WI38 (cell line): ENCODE data around the gene RELL1.

Source experiments
- H3K4me3 ChIP-seq: 2 replicates; pipeline ENCODE4 v1.5.1; 2011; ENCODE audit warnings: low read depth, mild to moderate bottlenecking, control low read depth, low read length
- CTCF ChIP-seq: IDR thresholded peaks from 2 replicates; pipeline ENCODE4 v1.5.1; 2012; ENCODE audit warnings: low read depth, mild to moderate bottlenecking, control low read depth, low read length

The RELL1 gene

GRCh38 chr4:37684154-37684553 lies 2.0 kb downstream of the RELL1 start:
- TF ChIP-seq CTCF, result no peak
- H3K4me3 ChIP-seq, result no peak overlapping the region

GRCh38 chr4:37682701-37683401 lies 3.3 kb downstream of the RELL1 start:
- no peak for TF ChIP-seq CTCF
- H3K4me3 ChIP-seq, result no peak overlapping the region

DNA sequence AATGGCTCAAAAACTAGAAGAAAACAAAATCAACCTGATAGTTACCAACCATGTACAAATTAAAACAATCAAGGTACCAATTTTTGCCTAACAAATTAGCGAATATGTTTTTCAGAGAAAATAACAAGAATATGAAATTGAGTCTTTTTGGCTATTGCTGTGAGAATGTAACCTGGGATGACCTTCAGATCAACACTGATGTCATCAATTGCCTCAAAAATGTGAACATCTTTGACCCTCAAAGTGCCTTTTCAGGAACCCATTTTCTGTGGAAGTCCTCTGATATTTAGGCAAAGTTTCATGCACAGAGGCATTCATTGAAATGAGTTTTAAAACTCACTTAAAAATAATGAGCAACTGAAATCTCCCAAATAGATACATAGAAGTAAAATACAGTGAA lies 6.1 kb downstream of the RELL1 start:
- H3K4me3 ChIP-seq, result no peak overlapping the region
- TF ChIP-seq CTCF, result no peak

GRCh38 chr4:37679301-37679700 lies 6.9 kb downstream of the RELL1 start:
- TF ChIP-seq CTCF, result no peak
- H3K4me3 ChIP-seq, result no peak overlapping the region

GRCh38 chr4:37678624-37679023 lies 7.6 kb downstream of the RELL1 start:
- no peak overlapping the region for H3K4me3 ChIP-seq
- TF ChIP-seq CTCF, result no peak

DNA sequence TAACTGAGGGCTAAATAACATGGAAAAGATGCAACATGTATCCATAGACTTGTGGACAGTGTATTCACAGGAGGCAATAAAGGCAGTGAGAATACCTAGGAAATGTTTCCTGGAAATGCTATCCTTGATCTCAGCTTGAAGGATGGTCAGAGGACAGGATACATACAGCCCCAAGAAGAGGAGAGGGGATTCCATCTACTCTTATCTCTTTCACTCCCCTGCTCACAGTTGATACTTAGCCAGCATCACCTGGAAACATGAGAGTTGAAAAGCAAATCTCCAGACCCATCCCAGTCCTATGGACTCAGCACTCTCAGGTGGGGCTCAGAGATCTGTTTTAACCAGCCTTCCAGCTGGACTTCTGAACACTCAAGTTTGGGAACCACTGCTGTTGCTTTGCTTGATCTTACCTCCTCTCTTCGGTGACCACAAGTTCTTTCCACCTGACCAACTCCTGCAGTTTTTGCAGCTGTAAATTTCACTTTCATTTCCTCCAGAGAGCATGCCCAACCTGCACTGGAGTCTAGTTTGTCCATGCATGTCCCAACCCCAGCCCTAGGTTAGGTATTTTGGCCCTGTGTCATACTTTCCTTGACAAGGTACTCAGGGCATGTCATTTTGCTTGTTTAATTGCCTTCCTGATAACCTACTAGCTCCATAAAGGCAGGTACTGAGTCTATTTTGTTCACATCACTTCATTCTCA lies 10.4 kb downstream of the RELL1 start:
- no peak for TF ChIP-seq CTCF
- no peak overlapping the region for H3K4me3 ChIP-seq

DNA sequence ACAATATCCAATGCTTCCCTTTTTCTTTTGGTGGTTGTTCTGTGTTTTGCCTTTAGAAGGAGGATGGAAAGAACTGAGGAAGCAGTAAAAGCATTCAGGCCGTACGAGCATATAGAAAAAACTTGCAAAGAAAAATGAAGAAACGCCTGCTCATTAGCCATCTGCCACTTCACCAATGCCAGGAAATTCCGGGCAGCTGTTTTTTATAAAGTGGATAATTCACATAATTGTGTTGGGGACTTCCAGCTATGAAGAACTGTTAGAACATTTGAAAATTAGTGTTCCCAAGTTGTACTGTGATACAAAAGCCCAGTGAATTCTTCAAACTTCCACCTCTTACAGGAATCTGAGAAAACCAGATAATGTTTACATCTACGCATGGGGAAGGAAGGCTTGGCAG lies 11.7 kb downstream of the RELL1 start:
- TF ChIP-seq CTCF, result no peak
- no peak overlapping the region for H3K4me3 ChIP-seq
